HG03108 (cell line): ENCODE measurements around the gene MRPL33.

ENCODE experiments used
- ATAC-seq: cut with Tn5 transposase; IDR thresholded peaks from one replicate; pipeline ENCODE4 v1.9.1; 2021; ENCODE audit warnings: moderate library complexity; ENCODE audit not compliant: unreplicated experiment

MRPL33 gene

GRCh38 chr2:27771548-27772335, at the start of gene MRPL33:
Gene MRPL33, plus strand, starts transcription at chr2:27771719. Its CDS starts 59 bp downstream, at chr2:27771778.
- peak; percentile 90 for ATAC-seq

GRCh38 chr2:27721884-27722485, 49.5 kb upstream of the MRPL33 start:
- no peak for ATAC-seq

- no peak for ATAC-seq
Measured at GRCh38 chr2:27723372-27724144, 48.0 kb upstream of the MRPL33 start.

GRCh38 chr2:27724191-27724590, 47.3 kb upstream of the MRPL33 start:
- ATAC-seq, result no peak

- ATAC-seq, result no peak
Measured at GRCh38 chr2:27724905-27725701, 46.4 kb upstream of the MRPL33 start.

GRCh38 chr2:27727257-27727656, 44.3 kb upstream of the MRPL33 start:
- no peak for ATAC-seq

- ATAC-seq, result no peak
Measured at GRCh38 chr2:27728081-27728858, 43.2 kb upstream of the MRPL33 start.

GRCh38 chr2:27729198-27729597, 42.3 kb upstream of the MRPL33 start:
- ATAC-seq, result no peak

GRCh38 chr2:27729614-27730013, 41.9 kb upstream of the MRPL33 start:
- no peak for ATAC-seq

- ATAC-seq, result no peak
Measured at GRCh38 chr2:27730261-27730662, 41.3 kb upstream of the MRPL33 start.

- ATAC-seq, result no peak
Measured at GRCh38 chr2:27730980-27731691, 40.4 kb upstream of the MRPL33 start.

- no peak for ATAC-seq
Measured at GRCh38 chr2:27734305-27734704, 37.2 kb upstream of the MRPL33 start.

- ATAC-seq, result no peak
Measured at GRCh38 chr2:27735263-27735904, 36.1 kb upstream of the MRPL33 start.

- ATAC-seq, result no peak
Measured at GRCh38 chr2:27736031-27736889, 35.3 kb upstream of the MRPL33 start.

- ATAC-seq, result no peak
Measured at GRCh38 chr2:27736890-27737204, 34.7 kb upstream of the MRPL33 start.

- no peak for ATAC-seq
Measured at GRCh38 chr2:27737676-27738348, 33.7 kb upstream of the MRPL33 start.

- ATAC-seq, result no peak
Measured at GRCh38 chr2:27738349-27739057, 33.0 kb upstream of the MRPL33 start.
